GM18499 (cell line): ENCODE results near the gene IGFBPL1.

Experiments
- ATAC-seq: cut with Tn5 transposase; IDR thresholded peaks from one replicate; pipeline ENCODE4 v1.9.1; 2021; ENCODE audit warnings: moderate number of reproducible peaks; ENCODE audit not compliant: insufficient read depth, unreplicated experiment

Gene IGFBPL1

DNA sequence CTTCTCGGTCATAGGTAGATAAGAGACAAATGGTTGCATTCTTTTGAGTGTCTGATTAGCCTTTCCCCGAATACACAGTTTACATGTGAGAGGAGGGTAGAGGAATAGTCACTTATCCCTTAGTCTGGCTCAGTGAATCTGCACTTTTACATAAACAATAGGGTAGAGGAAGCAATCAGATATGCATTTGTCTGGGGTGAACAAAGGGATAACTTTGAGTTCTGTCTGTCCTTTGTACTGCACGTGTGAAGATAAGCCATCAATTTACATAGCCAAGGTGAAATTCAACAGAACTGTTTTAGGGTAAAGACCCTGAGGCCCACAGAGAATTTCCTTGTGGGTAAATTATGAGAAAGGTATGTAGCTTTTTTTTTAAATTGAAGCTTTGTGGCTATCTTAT lies 10.1 kb upstream of the IGFBPL1 start:
- ATAC-seq, result no peak

DNA sequence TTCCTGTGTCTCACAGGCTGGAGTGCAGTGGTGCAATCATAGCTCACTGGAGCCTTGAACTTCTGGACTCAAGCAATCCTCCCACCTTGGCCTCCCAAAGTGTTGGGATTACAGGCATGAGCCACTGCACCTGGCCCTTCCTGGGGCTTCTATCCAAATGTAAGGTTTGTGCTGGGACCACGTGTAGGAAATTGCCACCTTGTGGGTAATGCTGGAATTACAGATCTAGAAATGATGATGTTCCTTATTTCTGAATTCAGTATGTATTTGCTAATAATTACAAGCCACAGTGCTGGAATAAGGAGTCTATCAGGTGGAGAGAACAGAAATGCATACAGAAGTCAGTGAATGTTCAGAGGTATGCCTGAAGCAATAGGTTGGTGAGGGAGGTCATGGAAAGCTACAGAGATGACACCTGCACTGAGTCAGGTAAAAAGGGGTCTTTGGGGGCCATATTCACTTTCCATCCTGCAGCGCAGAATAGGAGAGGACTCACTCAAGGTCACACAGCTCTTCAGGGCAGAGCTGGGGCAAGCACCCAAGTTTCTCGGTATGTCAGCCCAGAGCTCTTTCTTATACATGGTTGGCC lies 8.8 kb upstream of the IGFBPL1 start:
- ATAC-seq, result no peak

DNA sequence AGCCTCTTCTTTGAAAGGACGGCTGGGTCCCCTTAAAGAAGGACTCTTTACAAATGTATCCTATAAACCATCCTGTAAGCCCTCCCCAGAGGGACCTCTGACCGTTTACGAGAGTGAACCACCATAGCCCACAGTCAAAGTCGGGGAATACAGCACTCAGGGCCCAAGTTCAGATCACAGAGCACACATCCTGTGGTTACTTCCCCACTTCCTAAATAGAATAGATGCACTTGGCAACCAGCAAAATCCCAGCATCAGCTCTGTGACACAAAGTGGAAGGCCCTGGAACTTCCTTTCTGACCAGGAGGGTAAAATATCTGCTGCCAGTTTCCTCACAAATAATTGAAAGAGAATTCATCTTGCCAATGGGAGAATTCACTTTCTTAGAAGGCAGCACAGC lies 6.9 kb upstream of the IGFBPL1 start:
- no peak for ATAC-seq

DNA sequence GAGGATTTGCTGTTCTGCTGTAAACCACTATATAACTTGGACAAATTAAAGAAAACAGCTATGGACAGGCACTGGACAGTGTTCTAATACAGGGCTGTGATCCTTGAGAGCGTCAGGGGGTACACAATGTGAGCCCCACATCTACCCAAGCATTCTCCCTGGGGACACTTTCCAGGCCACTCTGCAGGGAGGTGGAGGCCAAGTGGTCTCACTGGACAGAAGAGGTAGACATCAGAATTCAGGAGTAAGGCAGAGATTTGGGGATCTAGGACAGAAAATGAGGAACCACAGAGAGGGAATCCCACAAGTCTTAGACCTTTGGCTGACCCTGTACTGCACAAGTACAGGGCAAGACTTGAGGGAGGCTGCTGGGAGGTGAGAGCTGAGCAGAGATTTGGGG lies 3.8 kb upstream of the IGFBPL1 start:
- ATAC-seq, result no peak

DNA sequence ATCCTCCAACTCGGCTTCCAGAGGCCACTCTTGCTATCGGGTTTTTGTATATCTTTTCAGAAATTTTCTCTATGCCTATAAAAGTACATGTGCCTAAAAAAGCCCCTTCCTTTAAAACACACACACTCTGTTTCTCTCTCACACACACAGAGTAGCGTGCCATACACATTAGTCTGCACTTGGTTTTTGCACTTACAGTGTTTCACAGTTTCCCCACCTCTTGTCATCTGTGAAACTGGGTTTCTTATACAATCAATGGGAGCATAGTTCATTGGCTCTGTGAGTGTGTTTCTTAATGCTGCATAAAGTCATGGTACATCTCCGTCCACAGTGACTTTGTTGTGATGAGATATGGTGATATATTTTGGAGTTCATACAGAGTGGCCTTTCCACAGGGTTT lies 664 bp upstream of the IGFBPL1 start:
- ATAC-seq, result no peak

DNA sequence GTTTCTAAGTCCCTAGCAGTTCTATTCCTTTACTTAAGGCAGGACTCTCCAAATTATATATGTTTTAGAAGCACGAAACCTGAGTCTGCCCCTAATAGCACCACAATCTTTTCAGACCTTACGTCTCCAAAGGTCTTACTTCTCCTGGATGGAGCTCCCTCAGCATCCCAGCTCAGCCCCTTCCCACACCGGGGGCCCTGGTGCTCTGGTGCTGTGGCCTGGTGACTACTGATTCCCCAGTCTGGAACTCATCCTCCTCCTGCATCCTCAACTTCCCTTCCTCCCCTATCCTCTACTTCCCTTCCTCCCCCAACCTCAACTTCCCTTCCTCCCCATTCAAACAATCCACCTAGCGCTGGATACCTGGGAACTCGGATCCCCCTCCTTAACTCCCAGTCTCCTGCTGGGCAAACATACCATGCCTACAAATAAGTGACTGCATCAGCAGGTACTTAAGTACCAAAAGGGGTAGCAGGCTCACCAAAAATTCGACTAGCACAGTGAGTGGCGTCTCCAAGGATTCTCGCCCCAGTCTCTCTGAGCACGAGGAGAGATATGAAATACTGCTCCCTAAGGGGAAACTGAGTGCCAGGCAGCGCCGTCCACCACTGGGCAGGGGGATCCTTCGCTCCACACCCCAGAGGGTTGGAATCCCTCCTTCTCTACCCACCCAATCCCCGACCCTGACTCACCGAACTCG lies 831 bp downstream of the IGFBPL1 start:
- ATAC-seq, result no peak

DNA sequence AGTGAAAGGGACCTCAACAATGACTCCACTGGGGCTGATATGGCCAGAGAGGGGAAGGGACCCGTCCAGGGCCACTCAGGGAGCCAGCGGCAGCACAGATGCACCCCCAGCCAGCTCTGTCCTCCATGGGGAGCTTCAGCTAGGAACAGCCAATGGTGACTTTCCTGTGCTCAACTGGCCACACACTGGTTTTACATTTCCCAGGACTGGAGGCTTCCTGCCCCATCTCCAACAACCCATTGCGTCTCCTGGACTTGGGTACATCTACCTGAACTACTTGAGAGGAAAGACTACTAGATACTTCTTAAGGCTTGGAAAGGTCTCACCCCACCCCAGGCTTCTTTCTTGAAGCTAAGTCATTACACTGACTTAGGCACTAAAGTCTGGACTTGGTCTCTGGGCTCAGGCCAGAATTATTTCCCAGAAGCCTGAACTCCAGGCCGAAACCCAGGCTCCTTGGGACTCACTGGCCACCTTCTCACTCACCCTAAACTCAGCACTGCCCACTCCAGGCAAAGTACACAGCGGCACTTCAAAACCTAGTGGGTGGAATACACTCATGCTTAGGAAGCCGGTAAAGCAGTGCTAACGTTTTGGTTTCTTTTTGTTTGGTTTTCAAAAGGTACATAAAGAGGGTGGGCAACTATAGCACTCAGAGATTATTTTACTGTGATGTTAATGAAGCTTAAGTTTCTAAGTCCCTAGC lies 1.5 kb downstream of the IGFBPL1 start:
- ATAC-seq, result no peak

DNA sequence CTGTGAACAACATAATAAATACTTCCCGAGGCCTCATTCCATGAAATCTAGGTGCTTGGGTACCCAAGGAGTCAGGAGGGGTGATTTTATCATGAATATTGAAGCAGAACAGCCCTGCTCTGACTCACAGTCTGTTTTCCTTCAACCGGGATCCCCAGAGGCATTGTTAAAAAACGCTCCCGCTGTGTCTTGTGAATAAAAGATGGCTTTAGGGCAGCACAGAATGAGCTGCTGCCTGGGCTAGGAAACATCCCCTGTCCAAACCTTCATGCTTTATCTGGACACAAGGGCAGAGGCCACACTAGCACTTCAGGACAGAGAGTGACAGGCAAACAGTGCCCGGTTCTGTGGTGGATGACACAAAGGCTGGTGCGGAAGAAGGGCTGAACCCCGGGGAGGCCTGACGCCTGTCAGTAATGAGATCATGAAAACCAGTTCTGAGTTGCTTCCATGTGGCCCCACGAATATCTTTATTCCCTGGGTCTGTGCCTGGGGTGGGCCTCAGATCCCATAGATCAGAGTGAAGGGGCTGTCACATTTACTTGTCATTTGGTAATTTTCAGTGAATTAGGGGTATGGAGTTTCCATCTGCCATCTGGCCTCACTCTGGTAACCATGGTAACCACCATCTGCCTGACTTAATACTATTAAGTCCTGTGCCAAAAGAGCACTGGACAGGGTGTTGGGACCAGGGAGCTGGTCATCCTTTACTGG lies 2.6 kb downstream of the IGFBPL1 start:
- ATAC-seq, result no peak

DNA sequence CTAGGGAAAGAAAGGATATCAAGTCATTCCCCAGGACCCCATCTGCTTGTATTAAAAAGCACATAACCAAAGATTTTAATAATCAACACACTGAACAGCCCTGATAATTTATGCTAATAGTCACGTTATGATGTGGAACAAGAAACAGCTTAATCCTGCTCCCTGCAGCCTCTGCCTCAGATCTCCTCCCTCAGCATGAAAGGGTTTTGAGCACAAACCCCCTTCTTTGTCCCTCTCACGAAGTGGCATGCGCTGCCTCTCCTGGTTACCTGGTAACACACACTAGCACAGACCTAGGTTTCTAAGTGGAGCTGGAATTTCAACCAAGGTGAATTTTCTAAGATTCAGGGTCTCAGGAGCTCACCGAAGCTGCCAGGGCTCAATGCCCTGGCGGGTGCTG lies 5.1 kb downstream of the IGFBPL1 start:
- no peak for ATAC-seq

DNA sequence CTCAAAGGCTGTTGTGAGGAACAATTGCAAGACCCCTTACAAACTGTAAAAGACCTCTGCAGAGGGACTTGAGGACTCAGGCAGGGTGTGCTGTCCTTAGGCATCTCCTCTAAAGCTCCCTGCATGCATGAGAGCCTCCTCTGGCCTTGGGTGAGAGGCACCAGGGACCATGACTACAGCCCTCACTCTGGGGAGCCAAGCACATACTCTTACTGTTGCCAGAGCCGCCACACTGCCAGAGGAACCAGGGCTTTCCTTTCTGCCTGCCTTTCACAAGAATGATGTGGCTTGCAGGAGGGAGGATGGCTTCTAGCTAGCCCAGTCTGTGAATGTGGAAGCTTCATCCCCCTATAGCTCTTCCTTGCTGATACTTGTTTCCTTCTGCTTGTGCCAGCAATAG lies 5.9 kb downstream of the IGFBPL1 start:
- ATAC-seq, result no peak

DNA sequence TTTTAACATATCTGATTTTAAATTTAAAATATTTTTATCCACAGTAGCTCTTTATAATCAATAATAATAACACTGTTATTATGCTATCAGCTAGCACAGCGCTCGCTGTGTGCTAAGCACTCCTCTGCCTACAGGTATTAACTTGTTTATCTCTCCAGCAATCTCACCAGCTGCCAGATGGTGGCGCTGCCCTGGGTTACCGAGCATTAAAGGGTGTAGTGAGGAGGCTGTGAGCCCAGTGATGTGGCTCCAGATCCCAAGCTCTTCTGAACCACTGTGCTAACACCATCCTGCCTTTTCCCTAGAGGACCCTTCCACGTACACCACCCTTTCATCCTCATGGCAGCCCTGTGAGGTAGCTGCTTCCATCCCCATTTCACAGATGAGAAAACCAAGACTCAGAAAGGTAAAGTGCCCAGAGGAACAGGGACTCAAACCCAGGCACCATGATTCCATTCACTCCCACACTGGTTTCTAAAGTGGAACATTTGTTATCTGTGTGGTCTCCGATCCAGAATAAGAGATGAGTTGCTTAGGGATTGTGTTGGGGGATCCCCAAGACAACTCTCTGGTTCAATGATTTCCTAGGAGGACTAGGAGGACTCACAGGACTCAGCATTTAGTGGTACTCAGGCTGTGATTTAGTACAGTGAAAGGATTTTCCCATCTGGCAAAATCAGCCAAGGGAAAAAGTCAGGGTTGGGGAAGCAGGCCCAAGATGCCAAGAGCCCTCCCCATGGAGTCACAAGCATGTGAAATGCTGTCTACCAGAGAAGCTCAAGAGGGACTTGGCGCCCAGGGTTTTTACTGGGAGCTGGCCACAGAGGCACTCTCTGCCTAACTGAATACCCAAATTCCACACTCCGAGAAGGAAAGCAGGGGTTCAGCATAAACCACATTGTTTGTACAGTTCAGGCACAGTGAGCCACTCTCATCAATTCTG lies 7.0 kb downstream of the IGFBPL1 start:
- peak; percentile 51 for ATAC-seq

DNA sequence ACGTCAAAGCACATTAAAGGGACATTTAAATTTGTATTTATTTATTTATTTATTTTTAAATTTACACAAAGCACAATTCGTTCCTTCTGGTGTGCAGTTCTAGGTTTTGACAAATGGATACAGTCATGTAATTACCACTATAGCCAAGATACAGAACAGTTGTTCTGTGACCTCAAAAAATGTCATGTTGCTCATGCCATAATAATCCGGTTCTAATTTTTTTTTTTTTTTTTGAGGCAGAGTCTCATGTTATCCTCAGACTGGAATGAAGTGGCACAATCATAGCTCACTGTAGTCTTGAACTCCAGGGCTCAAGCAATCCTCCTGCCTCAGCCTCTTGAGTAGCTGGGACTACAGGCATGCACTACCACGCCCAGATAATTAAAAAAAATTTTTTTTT lies 7.8 kb downstream of the IGFBPL1 start:
- ATAC-seq, result no peak

DNA sequence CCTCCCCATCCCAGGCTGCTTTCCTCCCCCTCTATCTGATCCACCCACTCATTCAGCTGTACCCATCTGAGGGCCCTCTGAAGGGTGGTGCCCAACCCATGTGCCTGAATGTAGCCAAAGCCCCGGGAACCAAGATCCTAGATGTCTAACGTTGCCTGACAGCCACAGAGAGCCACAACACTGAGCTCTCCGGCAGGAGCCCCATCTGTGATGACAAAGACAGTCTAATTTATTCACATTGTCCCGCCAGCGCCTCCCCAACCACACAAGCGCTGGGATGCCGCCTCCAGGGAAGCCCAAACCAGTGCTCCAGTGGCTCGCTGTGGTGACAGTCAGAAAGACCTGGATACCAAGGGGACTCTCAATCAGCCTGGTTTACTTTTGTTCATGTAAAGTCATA lies 8.4 kb downstream of the IGFBPL1 start:
- no peak for ATAC-seq

DNA sequence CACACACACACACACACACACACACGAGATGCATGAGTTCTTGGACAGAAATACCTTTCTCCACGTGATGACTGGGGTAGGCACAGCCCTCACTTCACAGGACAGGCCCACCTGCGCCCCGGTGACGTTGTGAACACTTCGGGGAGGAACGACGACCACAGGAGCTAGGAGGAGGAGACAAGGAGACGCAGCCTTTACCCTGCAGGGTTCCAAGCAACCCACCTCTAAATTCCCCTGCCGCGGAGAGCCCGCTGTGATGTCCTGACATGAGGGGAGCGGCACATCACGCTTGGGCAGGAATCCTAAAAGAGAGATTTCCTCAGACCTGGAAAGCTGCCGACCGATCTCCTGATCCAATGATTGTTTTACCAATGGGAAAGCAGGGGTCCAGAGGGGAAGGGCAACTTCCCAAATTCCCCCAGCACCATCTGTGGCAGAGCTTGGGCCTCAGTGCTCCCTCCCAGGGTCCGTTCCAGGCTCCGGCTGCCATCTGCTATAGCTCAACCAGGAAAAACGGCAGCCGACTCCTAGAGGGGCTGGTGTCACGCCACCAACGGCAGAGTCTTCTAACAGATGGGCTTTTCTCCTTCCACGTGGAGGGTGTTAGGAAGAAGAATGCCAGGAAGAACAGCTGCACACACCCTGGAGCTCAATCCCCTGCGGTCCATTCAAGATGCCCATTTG lies 10.1 kb downstream of the IGFBPL1 start:
- no peak for ATAC-seq

DNA sequence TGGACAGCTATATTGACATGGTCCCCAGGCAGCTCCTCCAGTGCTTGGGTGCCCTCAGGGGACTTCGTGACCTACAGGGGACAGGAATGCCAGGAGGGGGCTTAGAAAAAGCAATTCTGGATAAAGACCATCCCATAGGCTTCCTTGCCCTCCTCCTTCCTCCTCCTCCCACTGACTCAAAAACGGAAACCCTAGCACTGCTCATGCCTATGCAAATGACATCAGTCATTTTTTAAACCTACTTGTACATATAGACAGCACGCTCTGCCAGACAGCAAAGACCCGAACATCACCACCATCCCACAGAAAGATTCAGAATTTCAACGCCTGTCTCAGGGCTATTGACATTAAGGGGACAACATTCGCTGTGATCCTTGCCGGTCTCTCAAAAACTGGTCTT lies 11.0 kb downstream of the IGFBPL1 start:
- ATAC-seq, result no peak

DNA sequence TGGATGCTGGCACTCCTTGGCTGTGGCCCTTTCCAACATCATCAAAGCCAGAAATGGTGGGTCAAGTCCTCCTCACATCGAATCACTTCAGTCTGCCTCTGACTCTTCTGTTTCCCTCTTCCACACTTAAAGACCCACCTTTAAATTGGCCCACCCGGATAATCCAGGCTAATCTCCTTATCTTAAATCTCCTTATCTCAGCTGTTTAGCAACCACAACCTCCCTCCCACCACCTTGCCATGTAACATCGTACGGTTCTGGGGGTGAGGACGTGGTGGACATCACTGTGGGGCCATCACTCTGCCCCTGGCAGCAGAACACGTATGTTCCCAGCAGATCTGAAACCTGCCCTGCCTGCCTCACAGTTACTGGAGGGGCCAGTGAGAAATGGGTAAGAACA lies 11.5 kb downstream of the IGFBPL1 start:
- ATAC-seq, result no peak

DNA sequence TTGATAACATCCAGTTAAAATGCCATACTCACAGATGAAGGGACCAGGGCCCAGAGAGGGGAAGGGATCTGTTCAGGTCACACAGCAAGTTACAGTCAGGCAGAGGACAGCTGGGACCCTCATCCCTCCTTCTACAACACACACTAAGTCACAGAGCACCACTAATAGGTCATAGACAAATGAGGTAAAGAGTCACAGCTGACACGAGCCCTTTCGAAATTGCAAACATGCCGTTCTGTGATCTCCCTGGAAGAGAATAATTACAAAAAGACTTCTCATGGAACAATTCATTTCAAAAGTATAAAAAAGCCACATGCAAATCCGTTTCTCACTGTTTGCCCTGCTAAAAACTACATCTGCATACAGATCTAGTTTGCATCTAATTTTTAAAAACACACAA lies 15.5 kb downstream of the IGFBPL1 start:
- no peak for ATAC-seq

DNA sequence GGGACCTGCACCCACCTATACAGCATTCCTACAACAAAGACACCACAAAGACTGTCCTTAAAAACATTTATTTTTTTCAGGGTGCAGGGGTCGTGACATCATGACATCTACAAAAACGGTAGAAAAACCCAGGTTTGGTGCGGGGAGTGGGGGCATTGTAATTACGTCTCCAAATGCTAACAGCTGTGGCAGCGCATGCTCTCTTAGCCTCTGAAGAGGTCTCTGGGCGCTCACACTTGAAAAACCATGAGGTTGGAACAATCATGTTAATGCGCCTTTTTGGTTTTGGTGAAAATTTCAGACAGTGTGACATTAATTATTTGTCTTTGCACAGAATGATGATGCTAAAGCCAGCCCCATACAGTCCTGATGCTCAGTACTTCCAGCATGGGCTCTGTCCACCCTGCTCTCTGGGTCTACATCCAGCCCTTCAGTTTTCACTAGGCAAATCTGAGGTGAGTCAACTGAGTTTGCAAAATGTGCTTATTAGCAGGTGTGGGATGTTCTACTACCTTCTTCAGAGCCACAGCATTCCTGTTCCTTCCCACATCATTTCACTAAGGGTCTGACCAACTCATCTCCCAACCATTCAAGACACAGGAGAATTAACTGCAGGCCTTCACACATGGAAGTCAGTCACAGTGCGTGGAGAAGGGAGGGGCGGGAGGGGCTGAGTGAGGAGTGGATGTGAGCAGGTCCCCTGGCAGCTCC lies 17.6 kb downstream of the IGFBPL1 start:
- ATAC-seq, result no peak

DNA sequence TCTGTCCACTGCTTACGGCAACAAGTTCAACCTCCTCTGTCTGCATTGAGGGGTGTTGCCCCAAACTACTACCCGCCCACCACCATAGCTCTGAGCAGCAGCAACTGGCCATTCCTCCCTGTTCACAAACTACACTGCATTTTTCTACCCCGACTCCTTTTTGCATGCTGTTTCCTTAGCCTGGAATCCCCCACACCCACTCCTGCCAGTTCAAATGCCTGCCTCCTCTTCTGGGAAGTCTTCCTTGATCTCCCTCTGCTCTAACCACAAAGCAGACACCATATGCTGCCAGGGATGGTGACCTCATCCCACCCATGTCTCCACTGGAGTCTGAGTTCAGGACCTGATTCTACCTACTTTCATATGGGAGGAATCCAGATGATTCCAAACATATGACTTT lies 18.5 kb downstream of the IGFBPL1 start:
- ATAC-seq, result no peak
